Vagina (tissue), 2 donors: ENCODE data around the gene PTPRN.

Source experiments
- POLR2A ChIP-seq, 2 donors: fragments of 450-650 bp; IDR thresholded peaks; one replicate each; pipeline ENCODE4 v1.6.1; 2017; ENCODE audit warnings: antibody characterized with exemption in 2 of 2, mild to moderate bottlenecking in 2 of 2, moderate library complexity in 2 of 2
- TF ChIP-seq, protein P1 (sequence below), 3 experiments: fragments of 450-650 bp in 2 of 3; fragments of 200-600 bp in 1 of 3; sonication (generic) in 1 of 3; IDR thresholded peaks; one replicate each; pipeline ENCODE4 v1.5.1; 2017 to 2019; ENCODE audit warnings: antibody characterized with exemption in 3 of 3, mild to moderate bottlenecking in 2 of 3, moderate library complexity in 2 of 3

DNA sequence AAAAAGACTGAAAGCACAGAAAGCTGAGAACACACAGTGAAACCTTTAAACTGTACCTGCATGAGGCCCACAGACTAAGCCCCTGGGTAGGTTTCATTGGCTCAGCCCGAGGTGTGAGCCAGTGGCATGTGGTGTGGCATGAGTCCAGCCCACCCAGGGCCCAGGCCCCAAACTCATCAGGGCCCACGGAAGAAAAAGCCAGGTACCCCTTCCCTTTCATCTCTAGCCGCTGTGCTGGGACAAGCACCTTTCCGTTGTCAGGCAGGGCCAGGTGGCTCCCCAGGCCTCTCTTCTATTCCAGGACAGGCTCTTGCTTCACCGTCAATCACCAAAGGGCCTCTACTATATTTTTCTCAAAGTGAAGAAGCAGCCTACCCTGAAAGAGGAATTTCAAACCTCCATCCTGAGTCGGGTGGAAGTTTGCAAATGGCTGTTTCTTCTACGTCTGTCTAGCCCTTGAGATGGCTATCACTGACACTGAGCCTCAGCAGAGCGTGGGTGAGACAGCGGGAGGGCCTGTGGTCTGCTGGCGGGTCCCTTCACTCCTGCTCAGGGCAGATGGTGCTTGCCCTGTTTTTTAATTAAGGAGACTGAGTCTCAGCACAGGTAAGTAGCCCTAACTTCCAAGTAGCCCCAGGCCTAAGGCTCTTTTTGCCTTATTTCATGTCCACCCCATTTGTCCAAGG, 21.5 kb downstream of the PTPRN start:
- TF ChIP-seq, protein P1, sequence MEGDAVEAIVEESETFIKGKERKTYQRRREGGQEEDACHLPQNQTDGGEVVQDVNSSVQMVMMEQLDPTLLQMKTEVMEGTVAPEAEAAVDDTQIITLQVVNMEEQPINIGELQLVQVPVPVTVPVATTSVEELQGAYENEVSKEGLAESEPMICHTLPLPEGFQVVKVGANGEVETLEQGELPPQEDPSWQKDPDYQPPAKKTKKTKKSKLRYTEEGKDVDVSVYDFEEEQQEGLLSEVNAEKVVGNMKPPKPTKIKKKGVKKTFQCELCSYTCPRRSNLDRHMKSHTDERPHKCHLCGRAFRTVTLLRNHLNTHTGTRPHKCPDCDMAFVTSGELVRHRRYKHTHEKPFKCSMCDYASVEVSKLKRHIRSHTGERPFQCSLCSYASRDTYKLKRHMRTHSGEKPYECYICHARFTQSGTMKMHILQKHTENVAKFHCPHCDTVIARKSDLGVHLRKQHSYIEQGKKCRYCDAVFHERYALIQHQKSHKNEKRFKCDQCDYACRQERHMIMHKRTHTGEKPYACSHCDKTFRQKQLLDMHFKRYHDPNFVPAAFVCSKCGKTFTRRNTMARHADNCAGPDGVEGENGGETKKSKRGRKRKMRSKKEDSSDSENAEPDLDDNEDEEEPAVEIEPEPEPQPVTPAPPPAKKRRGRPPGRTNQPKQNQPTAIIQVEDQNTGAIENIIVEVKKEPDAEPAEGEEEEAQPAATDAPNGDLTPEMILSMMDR (IDR thresholded peaks at IDR 0.05): no peak
- TF ChIP-seq POLR2A (IDR thresholded peaks at IDR 0.05): no peak
